Epithelial cell of esophagus (primary cell): ENCODE data around the gene KDM4B.

Source experiments
- DNase-seq: peaks from one replicate; pipeline ENCODE4 v3.0.0; 2010; ENCODE audit warnings: low read depth
- H3K4me3 ChIP-seq: 2 replicates; pipeline ENCODE4 v1.5.1; 2011; ENCODE audit warnings: mild to moderate bottlenecking, low read length, control low read depth
- CTCF ChIP-seq: IDR thresholded peaks from 2 replicates; pipeline ENCODE4 v1.5.1; 2011; ENCODE audit warnings: low read depth, mild to moderate bottlenecking, low read length, control low read depth, inconsistent platforms; ENCODE audit not compliant: insufficient read depth; ENCODE audit errors: missing control alignments

Gene KDM4B

DNA sequence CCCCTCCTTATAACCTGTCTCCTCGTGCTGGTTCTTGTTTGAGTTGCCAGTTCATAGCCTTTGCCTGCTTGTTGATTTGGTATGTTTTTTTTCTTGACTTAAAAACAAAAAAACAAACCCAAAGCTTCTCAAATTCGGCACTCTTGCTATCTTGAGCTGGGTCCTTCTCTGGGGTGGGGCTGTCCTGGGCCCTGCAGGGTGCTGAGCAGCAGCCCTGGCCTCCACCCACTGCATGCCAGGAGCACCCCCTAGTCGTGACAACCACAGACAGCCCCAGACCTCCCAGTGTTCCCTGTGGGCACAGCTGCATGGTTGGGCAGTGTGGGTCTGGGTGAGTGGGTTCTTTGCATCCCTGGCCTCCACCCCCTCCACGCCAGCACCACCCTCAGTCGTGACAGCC is 27.8 kb downstream of the KDM4B start:
- no peak overlapping the region for H3K4me3 ChIP-seq
- no peak for TF ChIP-seq CTCF
- DNase-seq: no peak

DNA sequence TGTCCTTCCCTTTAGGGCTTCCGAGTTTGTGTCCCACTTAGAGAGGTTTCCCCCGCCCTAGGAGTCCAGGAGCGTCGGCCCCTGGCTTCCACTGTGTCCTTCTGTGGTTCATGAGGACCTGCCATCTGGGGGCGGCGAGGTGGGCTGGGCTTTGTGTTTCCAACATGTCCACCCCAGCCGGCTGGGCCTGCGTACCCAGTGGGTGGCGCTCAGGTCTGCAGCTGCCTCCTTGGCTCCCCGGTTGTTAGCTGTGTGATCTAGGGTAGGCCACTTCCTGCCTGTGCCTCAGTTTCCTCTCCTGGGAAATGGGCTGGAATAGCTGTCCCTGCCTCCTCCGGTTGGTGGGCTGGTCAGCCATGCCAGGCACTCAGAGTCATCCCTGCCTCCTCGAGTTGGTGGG is 28.4 kb downstream of the KDM4B start:
- DNase-seq: no peak
- no peak overlapping the region for H3K4me3 ChIP-seq
- no peak for TF ChIP-seq CTCF

DNA sequence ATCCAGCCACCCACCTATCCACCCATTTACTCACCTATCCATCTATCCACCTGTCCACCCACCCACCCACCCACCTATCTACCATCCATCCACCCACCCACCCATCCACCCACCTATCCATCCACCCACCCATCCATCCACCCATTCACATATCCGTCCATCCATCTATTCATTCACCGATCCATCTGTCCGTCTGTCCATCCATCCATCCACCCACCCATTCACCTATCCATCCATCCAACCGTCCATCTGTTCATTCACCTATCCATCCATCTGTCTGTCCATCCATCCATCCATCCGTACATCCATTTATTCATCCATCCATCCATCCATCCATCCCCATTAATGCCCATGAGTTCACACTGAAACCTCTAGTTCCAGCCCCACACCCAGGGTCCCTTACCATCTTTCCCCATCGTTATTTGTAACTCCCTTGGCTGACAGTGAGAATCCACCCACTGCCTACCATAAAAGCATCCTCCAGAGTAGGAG is 31.3 kb downstream of the KDM4B start:
- TF ChIP-seq CTCF: no peak
- DNase-seq: no peak
- no peak overlapping the region for H3K4me3 ChIP-seq

DNA sequence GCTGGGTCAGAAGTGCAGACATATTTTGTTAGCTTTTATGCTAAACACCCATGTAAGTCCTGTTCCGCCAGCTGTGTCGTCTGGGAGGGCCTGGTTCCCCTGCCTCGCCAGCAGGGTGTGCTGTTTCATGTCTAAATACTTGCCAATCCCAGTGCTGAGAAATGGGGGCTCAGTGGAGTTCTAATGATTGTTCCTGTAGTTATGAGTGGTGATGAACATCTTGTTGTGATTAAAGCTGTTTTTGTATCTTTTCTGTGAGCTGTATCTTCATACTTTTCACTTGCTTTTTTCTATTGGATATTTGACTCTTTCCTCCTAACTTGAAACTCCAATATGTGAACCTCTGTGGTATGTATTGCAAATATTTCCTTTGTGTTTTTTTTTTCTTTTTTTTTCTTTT is 32.7 kb downstream of the KDM4B start:
- peak; percentile 59 for DNase-seq
- peak; percentile 67 for TF ChIP-seq CTCF
- no peak overlapping the region for H3K4me3 ChIP-seq

DNA sequence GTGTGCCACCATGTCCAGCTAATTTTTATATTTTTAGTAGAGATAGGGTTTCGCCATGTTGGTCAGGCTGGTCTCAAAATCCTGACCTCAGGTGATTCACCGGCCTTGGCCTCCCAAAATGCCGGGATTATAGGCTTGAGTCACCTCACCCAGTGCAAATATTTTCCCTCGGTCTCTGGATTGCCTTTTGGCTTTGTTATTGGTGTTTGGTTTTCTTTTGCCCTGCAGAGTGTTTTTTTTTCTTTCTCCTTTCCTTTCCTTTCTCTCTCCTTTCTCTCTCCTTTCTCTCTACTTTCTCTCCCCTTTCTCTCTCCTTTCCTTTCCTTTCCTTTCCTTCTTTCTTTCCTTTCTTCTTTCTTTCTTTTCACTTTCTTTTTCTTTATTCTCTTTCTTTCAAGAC is 33.2 kb downstream of the KDM4B start:
- H3K4me3 ChIP-seq: no peak overlapping the region
- no peak for TF ChIP-seq CTCF
- peak; percentile 65 for DNase-seq

- no peak overlapping the region for H3K4me3 ChIP-seq
- no peak for TF ChIP-seq CTCF
- DNase-seq: no peak
These were observed 34.9 kb downstream of the KDM4B start for GRCh38 chr19:5003781-5004180.

- no peak for DNase-seq
- no peak for TF ChIP-seq CTCF
These were observed 36.2 kb downstream of the KDM4B start for GRCh38 chr19:5005096-5005495.

More at GRCh38 chr19:5005096-5005495, 36.2 kb downstream of the KDM4B start:
- H3K4me3 ChIP-seq: no peak overlapping the region
